Peyer's patch (tissue), 4 donors: ENCODE measurements around the gene CELF2. TPM values are rescaled to one million over a fixed set of nuclear protein-coding genes. Genes with fewer than 3 reads are reported as not detected.
"Not testable (repeated sequence)": the region's sequence is repeated elsewhere in the genome, so short reads cannot be mapped to it uniquely, and the experiment has no call there.

Experiments used
- DNase-seq, 3 donors: peaks; one replicate each; pipeline ENCODE4 v3.0.0-alpha.2; 2017 to 2019
- H3K27ac ChIP-seq, 4 donors: fragments of 200-600 bp; sonication (generic); one replicate each; pipeline ENCODE4 v1.5.1; 2016 to 2019
- H3K27me3 ChIP-seq, 2 donors: fragments of 200-600 bp; sonication (generic); one replicate each; pipeline ENCODE4 v1.5.1; 2019
- H3K36me3 ChIP-seq, 3 donors: fragments of 200-600 bp; sonication (generic); one replicate each; pipeline ENCODE4 v1.5.1; 2016 to 2019
- H3K4me1 ChIP-seq, 4 donors: fragments of 200-600 bp; sonication (generic); one replicate each; pipeline ENCODE4 v1.5.1; 2016 to 2019
- H3K4me3 ChIP-seq, 4 donors: fragments of 200-600 bp; sonication (generic); 1 replicate in 3 of 4; 2 replicates in 1 of 4; pipeline ENCODE4 v1.5.1; 2016 to 2019; ENCODE audit warnings: mild to moderate bottlenecking in 1 of 4
- H3K9me3 ChIP-seq, 4 donors: fragments of 200-600 bp; sonication (generic); one replicate each; pipeline ENCODE4 v1.5.1; 2016 to 2019; ENCODE audit warnings: mild to moderate bottlenecking in 1 of 4
- CTCF ChIP-seq, 6 experiments: fragments of 450-650 bp in 4 of 6; fragments of 200-600 bp in 2 of 6; sonication (generic) in 1 of 6; IDR thresholded peaks; one replicate each; pipeline ENCODE4 v1.5.1; 2017 to 2019; ENCODE audit warnings: antibody characterized with exemption in 6 of 6, mild to moderate bottlenecking in 3 of 6, moderate library complexity in 1 of 6
- POLR2A ChIP-seq, 2 donors: fragments of 450-650 bp; IDR thresholded peaks; one replicate each; pipeline ENCODE4 v1.5.1; 2017; ENCODE audit warnings: antibody characterized with exemption in 2 of 2, mild to moderate bottlenecking in 2 of 2, moderate library complexity in 2 of 2
- total RNA-seq, 4 donors: library from RNA; depleted of rRNA; stranded (reverse); fragments of >200 nt; gene quantifications; one replicate each; pipeline ENCODE4 v1.1.0, GENCODE V29; 2016

The CELF2 gene
- total RNA-seq, 4 donors from 2014 or later = 20.5 to 110 (median 40.7) TPM

GRCh38 chr10:10995120-10995519 is 22.6 kb upstream of the CELF2 start:
- TF ChIP-seq POLR2A (IDR thresholded peaks at IDR 0.05) (no peak), CTCF (IDR thresholded peaks at IDR 0.05) (no peak)
- H3K27ac ChIP-seq = no peak overlapping the region
- H3K9me3 ChIP-seq = no peaks in the 10 kb centered on the region
- no peak for DNase-seq
- H3K4me1 ChIP-seq = no peaks in the 10 kb centered on the region
- no peaks in the 10 kb centered on the region for H3K27me3 ChIP-seq
- H3K4me3 ChIP-seq = no peak overlapping the region
- H3K36me3 ChIP-seq = no peaks in the 10 kb centered on the region

- no peaks in the 10 kb centered on the region for H3K36me3 ChIP-seq
- DNase-seq = no peak
- H3K4me3 ChIP-seq = no peak overlapping the region
- no peaks in the 10 kb centered on the region for H3K27me3 ChIP-seq
- no peaks in the 10 kb centered on the region for H3K9me3 ChIP-seq
- TF ChIP-seq CTCF (IDR thresholded peaks at IDR 0.05) (no peak), POLR2A (IDR thresholded peaks at IDR 0.05) (no peak)
- no peak overlapping the region for H3K27ac ChIP-seq
- H3K4me1 ChIP-seq = no peaks in the 10 kb centered on the region
Measured at GRCh38 chr10:10996966-10997620, 20.6 kb upstream of the CELF2 start.

- H3K9me3 ChIP-seq, H3K27me3 ChIP-seq, DNase-seq, H3K4me3 ChIP-seq, H3K4me1 ChIP-seq, H3K27ac ChIP-seq, H3K36me3 ChIP-seq: not testable (repeated sequence)
Measured at GRCh38 chr10:10999501-10999900, 18.2 kb upstream of the CELF2 start.

- H3K27me3 ChIP-seq = no peaks in the 10 kb centered on the region
- H3K36me3 ChIP-seq = no peaks in the 10 kb centered on the region
- H3K9me3 ChIP-seq = no peaks in the 10 kb centered on the region
- H3K27ac ChIP-seq = no peak overlapping the region
- no peak overlapping the region for H3K4me3 ChIP-seq
- TF ChIP-seq CTCF (IDR thresholded peaks at IDR 0.05) (no peak), POLR2A (IDR thresholded peaks at IDR 0.05) (no peak)
- H3K4me1 ChIP-seq = no peaks in the 10 kb centered on the region
- DNase-seq = no peak
Measured at GRCh38 chr10:11002485-11002884, 15.2 kb upstream of the CELF2 start.

- no peak overlapping the region for H3K27ac ChIP-seq
- no peak overlapping the region for H3K4me3 ChIP-seq
- no peaks in the 10 kb centered on the region for H3K9me3 ChIP-seq
- no peak for TF ChIP-seq POLR2A (IDR thresholded peaks at IDR 0.05)
- TF ChIP-seq CTCF (IDR thresholded peaks at IDR 0.05) = no peak
- H3K4me1 ChIP-seq = no peaks in the 10 kb centered on the region
- DNase-seq = no peak
- H3K36me3 ChIP-seq = no peaks in the 10 kb centered on the region
- H3K27me3 ChIP-seq = no peaks in the 10 kb centered on the region
Measured at GRCh38 chr10:11002916-11003315, 14.8 kb upstream of the CELF2 start.

- TF ChIP-seq POLR2A (IDR thresholded peaks at IDR 0.05) = no peak
- TF ChIP-seq CTCF (IDR thresholded peaks at IDR 0.05) = no peak
- Histone ChIP-seq H3K4me3 (no peak overlapping the region), H3K9me3 (no peaks in the 10 kb centered on the region), H3K36me3 (no peaks in the 10 kb centered on the region), H3K27me3 (no peaks in the 10 kb centered on the region), H3K27ac (no peak overlapping the region), H3K4me1 (no peaks in the 10 kb centered on the region)
- no peak for DNase-seq
Measured at GRCh38 chr10:11003679-11004078, 14.0 kb upstream of the CELF2 start.
